ENCODE measurements around the gene HLA-DQB1.

- TF ChIP-seq CTCF (IDR thresholded peaks at IDR 0.05 in 2 of 3, conservative IDR thresholded peaks at IDR 0.05 in 1 of 3; ENCODE audit: borderline replicate concordance in 1 of 3, insufficient read depth in 1 of 3, low read depth in 2 of 3, low read length in 2 of 3) (no peak), EGR1 (IDR thresholded peaks at IDR 0.05; ENCODE audit: low read depth) (no peak), YY1 (IDR thresholded peaks at IDR 0.05; ENCODE audit: extremely low read depth, insufficient replicate concordance, low read depth, low read length) (no peak), ZFX (IDR thresholded peaks at IDR 0.05) (no peak), TCF7L2 (IDR thresholded peaks at IDR 0.05; ENCODE audit: borderline replicate concordance, extremely low read depth, insufficient read depth, insufficient read length) (no peak), POLR2A (IDR thresholded peaks at IDR 0.05; ENCODE audit: borderline replicate concordance, extremely low read depth, insufficient read depth, insufficient read length) (no peak), ATF3 (IDR thresholded peaks at IDR 0.05) (no peak), EZH2phosphoT487 (IDR thresholded peaks at IDR 0.05; ENCODE audit: borderline replicate concordance) (no peak)
Measured at GRCh38 chr6:32635526-32636123, 30.8 kb downstream of the HLA-DQB1 start.

Measured in HCT116 (cell line).